ACC112 (cell line): ENCODE results near the gene CTNNBL1.

Experiments used
- H2AFZ ChIP-seq: fragments of 200-600 bp; sonication (generic); one replicate; pipeline ENCODE4 v1.6.0; 2017; ENCODE audit warnings: antibody characterized with exemption, low read length; ENCODE audit not compliant: unreplicated experiment
- H3K27ac ChIP-seq: fragments of 200-600 bp; sonication (generic); 2 replicates; pipeline ENCODE4 v1.5.1; 2014; ENCODE audit warnings: low read depth, mild to moderate bottlenecking, antibody characterized with exemption, low read length, moderate library complexity
- H3K27me3 ChIP-seq: fragments of 200-600 bp; sonication (generic); 2 replicates; pipeline ENCODE4 v1.6.1; 2014; ENCODE audit warnings: mild to moderate bottlenecking, antibody characterized with exemption, low read length, moderate library complexity, mixed read lengths; ENCODE audit not compliant: insufficient read depth
- H3K36me3 ChIP-seq: fragments of 200-600 bp; sonication (generic); 2 replicates; pipeline ENCODE4 v1.6.1; 2016; ENCODE audit warnings: mild to moderate bottlenecking, antibody characterized with exemption, low read length, moderate library complexity, mixed read lengths; ENCODE audit not compliant: insufficient read depth
- H3K4me1 ChIP-seq: fragments of 200-600 bp; sonication (generic); one replicate; pipeline ENCODE4 v1.6.1; 2016; ENCODE audit warnings: low read length, mixed read lengths; ENCODE audit not compliant: insufficient read depth, unreplicated experiment, control insufficient read depth
- H3K4me3 ChIP-seq: fragments of 200-600 bp; sonication (generic); 2 replicates; pipeline ENCODE4 v1.5.1; 2014; ENCODE audit warnings: mild to moderate bottlenecking, low read depth, low read length
- H3K79me2 ChIP-seq: fragments of 200-600 bp; sonication (generic); one replicate; pipeline ENCODE4 v1.6.0; 2016; ENCODE audit warnings: low read length; ENCODE audit not compliant: control insufficient read depth, unreplicated experiment, insufficient read depth

CTNNBL1 gene

DNA sequence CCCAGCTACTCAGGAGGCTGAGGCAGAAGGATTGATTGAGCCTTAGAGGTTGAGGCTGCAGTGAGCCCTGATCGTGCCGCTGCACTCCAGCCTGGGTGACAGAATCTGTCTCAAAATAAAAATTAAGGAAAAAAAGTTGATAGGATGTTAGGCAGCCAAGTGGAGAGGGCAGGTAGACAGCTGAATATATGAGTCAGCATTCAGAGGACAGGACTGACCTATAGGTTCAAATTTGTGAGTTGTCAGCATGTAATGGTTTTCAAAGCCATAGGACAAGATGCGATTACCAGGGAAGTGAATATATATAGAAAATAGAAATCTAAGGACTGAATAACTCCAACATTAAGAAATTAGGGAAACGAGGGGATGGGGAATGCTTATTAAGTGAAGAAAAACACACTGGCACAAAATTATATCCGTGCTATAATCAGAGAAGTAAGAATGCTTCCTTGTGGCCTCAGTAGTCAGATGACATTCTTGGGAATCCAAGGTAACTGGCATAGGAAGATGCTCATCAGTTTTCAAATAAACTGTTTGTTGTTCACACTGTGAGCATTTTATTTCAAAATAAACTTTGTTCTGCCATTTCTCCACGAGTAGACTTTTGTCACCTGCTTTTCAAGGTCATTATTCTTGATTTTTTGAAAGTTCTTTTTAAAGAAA is 145.1 kb downstream of the CTNNBL1 start:
- H3K27me3 ChIP-seq, result no peaks in the 10 kb centered on the region
- H2AFZ ChIP-seq, result no peak overlapping the region
- H3K4me1 ChIP-seq, result no peaks in the 10 kb centered on the region
- H3K27ac ChIP-seq, result no peak overlapping the region
- H3K79me2 ChIP-seq, result no peaks in the 10 kb centered on the region
- H3K4me3 ChIP-seq, result no peak overlapping the region
- no peaks in the 10 kb centered on the region; the same call in 1 of the 2 replicates for H3K36me3 ChIP-seq

DNA sequence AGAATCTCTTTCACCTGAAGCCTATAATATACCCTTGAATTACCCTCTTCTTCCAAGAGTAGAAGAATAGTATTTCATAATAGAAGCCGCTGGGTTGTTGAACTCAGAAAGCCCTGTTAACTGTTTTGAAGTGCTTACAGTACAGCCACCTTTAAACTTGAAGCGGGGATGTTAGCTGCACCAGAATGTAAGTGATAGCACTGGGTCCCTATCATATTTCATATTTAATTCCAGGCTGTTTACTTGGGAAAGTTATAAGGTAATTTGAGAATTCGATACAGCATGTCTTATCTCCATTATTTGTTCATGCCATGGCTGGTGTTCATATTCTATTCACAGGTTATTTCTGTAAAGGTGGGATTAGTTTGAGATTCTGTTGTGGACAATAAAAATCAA is 145.6 kb downstream of the CTNNBL1 start:
- Histone ChIP-seq H3K4me3 (no peak overlapping the region), H3K79me2 (no peaks in the 10 kb centered on the region)

DNA sequence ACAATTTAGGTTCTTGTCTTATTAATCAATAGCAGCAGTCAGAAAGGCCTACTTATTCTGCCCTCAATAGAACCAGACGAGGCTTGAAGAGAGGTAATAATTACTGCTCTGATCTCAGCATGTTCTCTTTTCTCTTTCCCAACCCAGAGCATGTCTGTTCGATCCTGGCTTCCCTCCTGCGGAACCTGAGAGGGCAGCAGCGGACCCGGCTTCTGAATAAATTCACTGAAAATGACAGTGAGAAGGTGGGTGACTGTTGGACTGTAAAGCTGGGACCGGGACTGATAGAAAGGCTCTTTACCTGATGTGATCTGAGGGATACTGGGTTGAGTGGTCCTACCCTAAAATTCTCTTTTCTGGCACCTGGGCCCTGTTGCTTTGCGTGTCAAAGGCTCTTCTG is 146.1 kb downstream of the CTNNBL1 start:
- Histone ChIP-seq H2AFZ (no peak overlapping the region), H3K36me3 (no peaks in the 10 kb centered on the region; the same call in 1 of the 2 replicates), H3K4me3 (no peak overlapping the region), H3K79me2 (no peaks in the 10 kb centered on the region), H3K27ac (no peak overlapping the region), H3K27me3 (no peaks in the 10 kb centered on the region), H3K4me1 (no peaks in the 10 kb centered on the region)

More for the DNA sequence above, 145.6 kb downstream of the CTNNBL1 start:
- Histone ChIP-seq H3K27ac (no peak overlapping the region), H3K36me3 (no peaks in the 10 kb centered on the region; the same call in 1 of the 2 replicates), H3K4me1 (no peaks in the 10 kb centered on the region), H2AFZ (no peak overlapping the region), H3K27me3 (no peaks in the 10 kb centered on the region)

DNA sequence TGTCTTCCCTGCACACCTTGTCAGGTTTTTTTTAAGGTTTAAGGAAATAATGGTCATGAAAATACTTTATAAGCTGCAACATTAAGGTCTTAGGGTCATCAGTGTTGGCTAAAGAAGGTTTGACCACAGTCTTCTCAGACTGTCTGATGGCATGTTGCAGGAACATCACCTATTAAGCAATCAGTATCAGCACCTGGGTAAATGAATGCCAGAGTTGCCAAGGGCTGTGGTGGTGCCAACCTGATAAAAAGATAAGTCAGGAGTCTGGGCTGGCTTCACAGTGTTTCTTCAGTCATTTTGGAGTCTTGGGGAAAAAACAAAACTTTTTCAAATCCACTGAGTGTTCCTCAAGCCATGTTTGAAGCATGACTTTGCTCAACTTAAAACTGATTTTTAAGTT is 147.6 kb downstream of the CTNNBL1 start:
- H3K79me2 ChIP-seq, result no peaks in the 10 kb centered on the region
- no peak overlapping the region for H3K27ac ChIP-seq
- no peaks in the 10 kb centered on the region for H3K27me3 ChIP-seq
- no peaks in the 10 kb centered on the region for H3K4me1 ChIP-seq
- H3K4me3 ChIP-seq, result no peak overlapping the region
- no peaks in the 10 kb centered on the region; the same call in 1 of the 2 replicates for H3K36me3 ChIP-seq
- no peak overlapping the region for H2AFZ ChIP-seq

DNA sequence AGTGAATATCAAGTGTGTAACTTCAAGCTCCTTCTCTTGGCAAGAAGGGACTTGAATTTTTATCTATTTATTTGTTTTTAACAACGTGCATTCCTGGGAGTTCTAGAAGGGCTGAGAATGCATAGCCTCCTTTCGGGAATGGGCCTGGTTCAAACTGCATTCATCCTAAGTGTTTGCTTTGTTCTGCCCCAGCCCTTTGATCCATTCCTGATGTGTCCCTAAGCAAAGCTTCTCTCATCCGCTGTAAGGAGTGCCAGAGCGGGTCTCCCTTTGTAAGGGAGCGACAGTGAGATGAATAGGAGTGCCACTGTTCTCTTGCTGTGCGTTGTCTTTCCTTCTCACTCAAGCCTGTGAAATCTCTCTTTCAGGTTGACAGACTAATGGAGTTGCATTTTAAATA is 148.1 kb downstream of the CTNNBL1 start:
- H3K27ac ChIP-seq, result no peak overlapping the region
- no peaks in the 10 kb centered on the region for H3K4me1 ChIP-seq
- H2AFZ ChIP-seq, result no peak overlapping the region
- no peak overlapping the region for H3K4me3 ChIP-seq
- peaks cover under 1% of the 10 kb centered on the region; the same call in 1 of the 2 replicates for H3K36me3 ChIP-seq
- H3K27me3 ChIP-seq, result no peaks in the 10 kb centered on the region
- H3K79me2 ChIP-seq, result no peaks in the 10 kb centered on the region

DNA sequence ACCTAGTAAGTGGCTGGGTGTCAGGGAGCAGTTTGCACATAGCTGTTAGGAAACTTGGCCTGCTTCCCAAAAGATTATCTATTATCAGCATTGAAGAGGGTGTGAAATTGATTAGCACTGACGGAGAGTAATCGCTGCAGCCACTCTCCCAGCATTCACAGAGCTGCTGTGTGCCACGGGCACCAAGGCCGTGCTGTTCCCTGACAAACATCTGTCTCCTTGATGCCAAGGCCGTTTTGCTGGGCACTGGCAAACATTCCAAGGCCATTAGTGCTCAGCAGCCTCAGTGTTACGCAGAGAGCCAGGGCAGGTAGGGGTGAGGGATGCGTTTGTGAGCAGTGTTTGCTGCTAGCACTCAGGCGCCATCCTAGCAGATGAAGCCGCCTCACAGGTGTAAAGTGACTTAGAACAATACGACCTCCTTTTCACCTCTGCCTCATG is 151.4 kb downstream of the CTNNBL1 start:
- Histone ChIP-seq H3K27ac (no peak overlapping the region), H3K27me3 (no peaks in the 10 kb centered on the region), H3K4me3 (no peak overlapping the region), H3K36me3 (peaks cover 10% of the 10 kb centered on the region; the same call in 1 of the 2 replicates), H3K4me1 (no peaks in the 10 kb centered on the region), H3K79me2 (no peaks in the 10 kb centered on the region), H2AFZ (no peak overlapping the region)

DNA sequence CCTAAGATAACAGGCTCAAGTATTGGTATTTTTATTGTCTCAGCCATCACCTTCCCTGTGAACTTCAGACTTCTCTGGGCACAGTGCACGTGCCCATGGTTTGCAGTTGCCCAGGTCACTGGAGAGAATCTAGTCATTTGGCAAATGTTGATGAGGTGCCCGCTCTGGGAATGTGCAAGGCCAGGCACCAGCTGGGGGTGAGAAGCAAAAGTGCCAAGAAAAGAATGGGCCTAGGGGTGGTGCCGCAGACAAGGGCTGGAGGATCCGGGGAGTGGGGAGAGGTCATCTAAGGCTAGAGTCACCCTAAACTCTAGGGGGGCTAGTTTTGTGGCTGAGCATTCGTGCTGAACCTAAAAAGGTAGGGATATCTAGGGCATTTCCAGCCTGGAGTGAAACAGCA is 152.0 kb downstream of the CTNNBL1 start:
- H3K4me1 ChIP-seq, result no peaks in the 10 kb centered on the region
- peaks cover 11% of the 10 kb centered on the region; the same call in 1 of the 2 replicates for H3K36me3 ChIP-seq
- no peak overlapping the region for H3K4me3 ChIP-seq
- no peaks in the 10 kb centered on the region for H3K79me2 ChIP-seq
- no peak overlapping the region for H3K27ac ChIP-seq
- H2AFZ ChIP-seq, result no peak overlapping the region
- H3K27me3 ChIP-seq, result no peaks in the 10 kb centered on the region

DNA sequence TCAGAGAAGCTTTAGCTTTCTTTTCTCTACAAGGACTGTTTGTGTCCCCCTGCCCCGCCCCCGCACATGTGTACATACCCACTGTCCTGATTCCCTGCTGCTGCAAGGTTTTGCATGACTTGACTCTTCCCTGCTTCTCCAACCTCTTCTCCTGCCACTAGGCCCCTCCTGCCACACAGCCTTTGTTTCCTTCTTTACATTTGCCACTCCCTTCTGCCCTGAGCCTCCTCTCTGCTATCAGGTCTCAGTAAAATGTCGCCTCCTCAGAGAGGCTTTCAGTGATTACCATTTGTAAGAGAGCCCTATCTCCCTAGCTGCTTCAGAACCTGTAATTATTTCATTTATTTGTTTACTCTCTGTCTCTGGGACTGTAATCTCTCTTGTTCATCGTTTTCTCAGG is 152.7 kb downstream of the CTNNBL1 start:
- H3K4me1 ChIP-seq, result no peaks in the 10 kb centered on the region

DNA sequence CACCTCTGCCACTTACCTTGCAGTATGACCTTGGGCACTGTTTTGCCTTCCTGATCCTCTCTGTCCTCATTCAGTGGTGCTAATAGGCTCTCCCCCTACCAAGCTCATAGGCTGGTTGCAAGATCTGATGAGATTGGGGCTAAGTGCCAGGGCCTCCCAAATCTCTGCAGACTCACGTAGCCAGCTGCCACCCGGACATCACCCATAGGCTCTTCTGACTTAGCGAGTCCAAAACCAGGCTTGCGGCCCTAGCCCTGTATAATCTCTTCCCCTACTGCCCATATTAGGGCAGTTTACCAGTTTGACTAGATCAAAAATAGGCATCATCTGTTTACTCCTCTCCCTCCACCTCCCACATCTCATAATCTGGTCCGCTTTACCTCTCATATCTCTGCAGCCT is 154.9 kb downstream of the CTNNBL1 start:
- Histone ChIP-seq H2AFZ (no peak overlapping the region), H3K36me3 (peaks cover 11% of the 10 kb centered on the region; the same call in 1 of the 2 replicates), H3K27ac (no peak overlapping the region), H3K4me3 (no peak overlapping the region), H3K4me1 (no peaks in the 10 kb centered on the region), H3K27me3 (no peaks in the 10 kb centered on the region), H3K79me2 (no peaks in the 10 kb centered on the region)

More for the DNA sequence above, 152.7 kb downstream of the CTNNBL1 start:
- peaks cover 11% of the 10 kb centered on the region; the same call in 1 of the 2 replicates for H3K36me3 ChIP-seq
- H3K27me3 ChIP-seq, result no peaks in the 10 kb centered on the region
- H3K4me3 ChIP-seq, result no peak overlapping the region
- no peak overlapping the region for H3K27ac ChIP-seq
- H3K79me2 ChIP-seq, result no peaks in the 10 kb centered on the region
- H2AFZ ChIP-seq, result no peak overlapping the region

DNA sequence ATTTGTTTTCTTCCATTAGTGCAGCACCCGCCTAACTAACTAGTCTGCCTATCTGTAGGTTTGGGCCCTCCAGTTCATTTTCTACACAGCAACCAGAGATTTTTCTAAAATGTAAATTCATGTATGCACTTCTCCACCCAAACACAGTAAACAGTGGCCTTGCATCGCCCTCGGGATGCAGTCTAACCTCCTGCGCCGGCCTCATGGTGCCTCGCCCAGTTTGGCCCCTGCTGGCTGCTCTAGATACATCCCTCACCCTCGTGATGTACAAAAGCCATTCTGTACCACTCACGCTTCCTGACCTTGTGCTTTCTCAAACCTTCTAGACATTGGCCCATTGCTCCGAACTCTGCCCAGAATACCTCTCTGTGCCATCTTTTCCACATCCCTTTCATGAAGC is 155.3 kb downstream of the CTNNBL1 start:
- peaks cover 11% of the 10 kb centered on the region; the same call in 1 of the 2 replicates for H3K36me3 ChIP-seq
- H3K79me2 ChIP-seq, result no peaks in the 10 kb centered on the region
- H3K4me3 ChIP-seq, result no peak overlapping the region
- H2AFZ ChIP-seq, result no peak overlapping the region
- no peaks in the 10 kb centered on the region for H3K27me3 ChIP-seq
- no peaks in the 10 kb centered on the region for H3K4me1 ChIP-seq
- no peak overlapping the region for H3K27ac ChIP-seq

DNA sequence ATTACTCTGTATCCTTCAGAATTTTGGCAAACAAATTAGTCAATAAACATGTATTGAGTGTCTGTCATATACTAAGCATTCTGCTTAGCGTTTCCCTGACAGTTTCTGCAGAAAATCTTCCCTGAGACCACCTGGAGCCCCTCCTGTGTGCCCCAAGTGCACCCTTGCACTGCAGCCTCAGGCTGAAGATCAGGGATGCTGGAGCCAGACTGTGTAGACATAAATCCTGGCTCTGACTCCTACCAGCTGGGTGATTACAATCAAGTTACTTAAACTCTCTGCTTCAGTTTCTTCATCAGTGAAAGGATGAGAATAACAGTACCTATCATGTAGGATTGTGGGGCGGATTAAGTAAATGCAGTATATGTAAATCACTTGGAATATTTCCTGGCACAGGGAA is 155.7 kb downstream of the CTNNBL1 start:
- Histone ChIP-seq H3K27ac (no peak overlapping the region), H3K4me3 (no peak overlapping the region), H3K36me3 (peaks cover 11% of the 10 kb centered on the region; the same call in 1 of the 2 replicates), H3K27me3 (no peaks in the 10 kb centered on the region), H2AFZ (no peak overlapping the region), H3K4me1 (no peaks in the 10 kb centered on the region), H3K79me2 (no peaks in the 10 kb centered on the region)
